AG04450 (cell line): ENCODE results near the gene TNNC1. TPM values are rescaled to one million over a fixed set of nuclear protein-coding genes. Genes with fewer than 3 reads are reported as not detected.

Source experiments
- CTCF ChIA-PET: fragments of 300-600, 350-600 bp; formaldehyde crosslinking; extraction: SDS; loops from one replicate; lab custom pipeline; 2022; ENCODE audit warnings: antibody characterized with exemption, inconsistent platforms; lab: Charles Lee
- POLR2A ChIA-PET: fragments of 350-600 bp; formaldehyde crosslinking; extraction: SDS; loops from one replicate; lab custom pipeline; 2021; ENCODE audit warnings: antibody characterized with exemption, inconsistent platforms; lab: Yijun Ruan, JAX
- DNase-seq: peaks from one replicate; pipeline ENCODE4 v3.0.0-alpha.2; 2011; ENCODE audit warnings: low read depth, low spot score
- H3K27ac ChIP-seq: one replicate; pipeline ENCODE4 v1.5.1; 2012; ENCODE audit warnings: low read depth, low read length, control low read depth
- H3K27me3 ChIP-seq: one replicate; pipeline ENCODE4 v1.6.0; 2012; ENCODE audit warnings: low read length; ENCODE audit not compliant: control insufficient read depth, insufficient read depth
- H3K4me3 ChIP-seq: 2 replicates; pipeline ENCODE4 v1.5.1; 2011; ENCODE audit warnings: mild to moderate bottlenecking, low read depth, low read length, control low read depth
- H3K9me3 ChIP-seq: 2 replicates; pipeline ENCODE4 v1.5.1; 2012; ENCODE audit warnings: low read length; ENCODE audit not compliant: control insufficient read depth, insufficient read depth
- polyA plus RNA-seq: library from polyadenylated mRNA; depleted of rRNA; stranded (reverse); fragments of >200 nt; gene quantifications from 2 replicates; pipeline ENCODE4 v1.2.3, GENCODE V29; 2011
- TF ChIP-seq, protein P1 (sequence below): IDR thresholded peaks from 2 replicates; pipeline ENCODE4 v1.5.1; 2011; ENCODE audit warnings: low read depth, low read length, control low read depth, inconsistent platforms

Gene TNNC1
- polyA plus RNA-seq, 1 experiment = 1.7 TPM

DNA sequence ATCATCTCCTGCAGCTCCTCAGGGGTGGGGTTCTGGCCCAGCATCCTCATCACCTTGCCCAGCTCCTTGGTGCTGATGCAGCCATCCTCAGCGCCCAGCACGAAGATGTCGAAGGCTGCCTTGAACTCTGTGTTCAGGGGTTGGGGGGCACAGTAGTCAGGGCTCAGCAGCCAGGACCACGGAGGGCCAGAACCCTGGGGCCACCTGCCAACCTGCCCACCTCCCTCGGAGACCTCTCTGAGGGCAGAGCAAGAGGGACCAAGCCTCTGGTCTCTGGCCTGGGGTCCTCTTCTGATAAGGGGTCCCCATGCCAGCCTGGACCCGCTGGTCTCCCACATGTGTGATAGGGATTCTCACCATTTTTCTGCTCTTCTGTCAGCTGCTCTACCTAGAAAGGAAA, 1.7 kb downstream of the TNNC1 start:
- DNase-seq = no peak
- Histone ChIP-seq H3K27ac (no peak overlapping the region), H3K27me3 (no peaks in the 10 kb centered on the region), H3K9me3 (no peaks in the 10 kb centered on the region), H3K4me3 (no peak overlapping the region)
- TF ChIP-seq, protein P1, sequence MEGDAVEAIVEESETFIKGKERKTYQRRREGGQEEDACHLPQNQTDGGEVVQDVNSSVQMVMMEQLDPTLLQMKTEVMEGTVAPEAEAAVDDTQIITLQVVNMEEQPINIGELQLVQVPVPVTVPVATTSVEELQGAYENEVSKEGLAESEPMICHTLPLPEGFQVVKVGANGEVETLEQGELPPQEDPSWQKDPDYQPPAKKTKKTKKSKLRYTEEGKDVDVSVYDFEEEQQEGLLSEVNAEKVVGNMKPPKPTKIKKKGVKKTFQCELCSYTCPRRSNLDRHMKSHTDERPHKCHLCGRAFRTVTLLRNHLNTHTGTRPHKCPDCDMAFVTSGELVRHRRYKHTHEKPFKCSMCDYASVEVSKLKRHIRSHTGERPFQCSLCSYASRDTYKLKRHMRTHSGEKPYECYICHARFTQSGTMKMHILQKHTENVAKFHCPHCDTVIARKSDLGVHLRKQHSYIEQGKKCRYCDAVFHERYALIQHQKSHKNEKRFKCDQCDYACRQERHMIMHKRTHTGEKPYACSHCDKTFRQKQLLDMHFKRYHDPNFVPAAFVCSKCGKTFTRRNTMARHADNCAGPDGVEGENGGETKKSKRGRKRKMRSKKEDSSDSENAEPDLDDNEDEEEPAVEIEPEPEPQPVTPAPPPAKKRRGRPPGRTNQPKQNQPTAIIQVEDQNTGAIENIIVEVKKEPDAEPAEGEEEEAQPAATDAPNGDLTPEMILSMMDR = no peak
- ChIA-PET CTCF (interaction anchor here (1.3 to 11.7 kb wide), 2 partner anchors 23 to 40 kb away, joined by 5 to 359 read pairs; no protein-coding TSS in a partner anchor), POLR2A (no interaction called here)

- Histone ChIP-seq H3K27ac (no peak overlapping the region), H3K4me3 (no peak overlapping the region), H3K27me3 (no peaks in the 10 kb centered on the region), H3K9me3 (no peaks in the 10 kb centered on the region)
- TF ChIP-seq, protein P1 = peak; percentile 27
- DNase-seq = no peak
- ChIA-PET CTCF (interaction anchor here (1.3 to 11.7 kb wide), 2 partner anchors 22 to 39 kb away, joined by 5 to 359 read pairs; no protein-coding TSS in a partner anchor), POLR2A (no interaction called here)
Measured at GRCh38 chr3:52451237-52452083, 2.4 kb downstream of the TNNC1 start.

DNA sequence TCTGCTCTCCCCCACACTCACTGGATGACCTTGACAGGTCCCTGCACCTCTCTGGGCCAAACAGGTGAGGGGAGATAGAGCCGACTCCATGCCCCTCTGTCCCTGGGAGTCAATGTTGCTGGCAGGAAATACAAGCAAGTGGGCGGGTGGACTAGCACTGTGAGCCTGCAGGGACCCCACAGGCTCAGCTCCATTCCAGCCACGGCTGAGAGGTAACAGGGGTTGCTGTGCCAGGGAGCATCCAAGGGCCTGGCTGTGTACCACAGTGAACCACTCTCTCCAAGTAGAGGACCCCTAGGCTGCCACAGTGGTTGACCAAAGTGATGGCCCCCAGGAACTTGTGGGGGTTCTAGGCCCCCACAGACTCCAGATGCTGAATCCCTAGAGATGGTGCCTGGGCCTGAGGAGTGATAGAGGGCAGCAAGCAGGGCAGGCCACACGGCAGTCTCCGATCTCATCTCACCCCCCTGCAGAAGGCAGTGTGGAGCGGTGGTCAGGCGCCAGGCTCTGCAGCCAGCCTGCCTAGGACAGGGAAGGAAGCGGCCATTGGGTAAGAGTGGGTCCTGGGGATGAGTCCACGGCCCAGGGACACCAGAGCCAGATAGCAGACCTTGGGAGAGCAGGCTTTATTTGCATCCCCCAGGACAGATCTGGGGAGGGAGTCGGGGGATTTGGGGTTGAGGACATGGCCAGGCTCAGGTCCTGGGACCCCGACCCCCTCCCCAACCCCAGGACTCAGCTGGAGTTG, 3.2 kb downstream of the TNNC1 start:
- Histone ChIP-seq H3K9me3 (no peaks in the 10 kb centered on the region), H3K4me3 (no peak overlapping the region), H3K27me3 (no peaks in the 10 kb centered on the region), H3K27ac (no peak overlapping the region)
- ChIA-PET POLR2A (no interaction called here), CTCF (interaction anchor here (1.3 to 11.7 kb wide), 2 partner anchors 22 to 38 kb away, joined by 5 to 359 read pairs; no protein-coding TSS in a partner anchor)
- TF ChIP-seq, protein P1 = no peak
- no peak for DNase-seq

GRCh38 chr3:52447512-52448355, 6.1 kb downstream of the TNNC1 start:
- ChIA-PET POLR2A (interaction anchor here (1.2 kb wide), 1 partner anchor 21 kb away, joined by 4 read pairs; no protein-coding TSS in a partner anchor), CTCF (interaction anchor here (0.6 to 11.7 kb wide), 12 partner anchors 8 to 171 kb away, joined by 3 to 359 read pairs (median 4); no protein-coding TSS in a partner anchor)
- TF ChIP-seq, protein P1 = no peak
- no peak for DNase-seq
- Histone ChIP-seq H3K9me3 (no peaks in the 10 kb centered on the region), H3K27ac (no peak overlapping the region), H3K4me3 (no peak overlapping the region), H3K27me3 (no peaks in the 10 kb centered on the region)
